Loucy (cell line): ENCODE results near the gene MYBPHL.

ENCODE experiments used
- CTCF ChIP-seq: fragments of 200-600 bp; sonication (generic); conservative IDR thresholded peaks from 2 replicates; pipeline ENCODE4 v1.5.1; 2014; ENCODE audit warnings: mild to moderate bottlenecking, antibody characterized with exemption, low read length
- EZH2phosphoT487 ChIP-seq: fragments of 200-600 bp; IDR thresholded peaks from 2 replicates; pipeline ENCODE4 v1.6.1; 2018; ENCODE audit warnings: antibody characterized with exemption, mild to moderate bottlenecking, moderate library complexity, borderline replicate concordance

DNA sequence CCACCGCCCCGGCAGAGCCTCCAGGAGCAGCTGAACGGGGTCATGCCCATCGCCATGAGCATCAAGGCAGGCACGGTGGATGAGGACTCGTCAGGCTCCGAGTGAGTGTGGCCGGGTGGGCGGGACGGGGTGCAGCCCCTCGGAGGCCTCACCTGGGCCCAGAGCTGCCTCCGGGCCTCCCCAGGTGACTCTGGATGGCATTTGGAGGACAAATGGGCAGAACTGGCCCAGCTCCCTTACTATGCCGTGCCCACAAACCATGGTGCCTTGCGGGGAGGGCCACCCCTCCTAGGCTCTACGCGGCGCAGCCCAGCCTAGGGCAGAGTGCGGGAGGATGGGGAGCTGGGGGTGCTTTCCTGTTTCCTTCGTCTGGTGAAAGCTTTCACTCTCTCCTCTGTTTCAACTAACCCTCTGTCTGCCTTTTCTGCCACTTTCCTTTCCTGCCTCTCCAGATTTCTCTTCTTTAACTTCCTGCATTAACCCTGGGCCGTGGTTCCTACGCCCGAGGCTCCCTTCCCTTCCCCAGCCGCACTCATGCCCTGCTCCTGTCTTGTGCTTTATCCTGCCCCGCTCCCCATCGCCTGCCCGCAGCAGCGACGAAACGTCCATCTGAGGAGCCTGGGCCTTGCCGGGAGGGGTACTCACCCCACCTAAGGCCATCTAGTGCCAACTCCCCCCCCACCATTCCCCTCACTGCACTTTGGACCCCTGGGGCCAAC lies 33.1 kb downstream of the MYBPHL start:
- TF ChIP-seq CTCF = no peak
- TF ChIP-seq EZH2phosphoT487 = no peak
